ENCODE measurements around the gene EYS. TPM values are rescaled to one million over a fixed set of nuclear protein-coding genes. Genes with fewer than 3 reads are reported as not detected.

Gene EYS
- total RNA-seq, 4 donors from 2014 or later, result under 0.01 TPM; not detected in 3

GRCh38 chr6:65469650-65470049 lies 237.4 kb downstream of the EYS start:
- Histone ChIP-seq H3K4me3 (no peak overlapping the region), H3K27ac (replicated peaks in 1 of 4) (no peak overlapping the region), H3K9me3 (no peaks in the 10 kb centered on the region), H3K4me1 (no peaks in the 10 kb centered on the region), H3K36me3 (no peaks in the 10 kb centered on the region), H3K27me3 (no peaks in the 10 kb centered on the region)
- no peak for DNase-seq (ENCODE audit: extremely low spot score)
- intact Hi-C loops (cut with DNase I), result no loop called here
- no peak for TF ChIP-seq POLR2A (IDR thresholded peaks at IDR 0.05; ENCODE audit: low read depth)
- no peak for TF ChIP-seq EP300 (IDR thresholded peaks at IDR 0.05)
- no peak for TF ChIP-seq CTCF (IDR thresholded peaks at IDR 0.05)
- no peak for TF ChIP-seq POLR2AphosphoS5 (IDR thresholded peaks at IDR 0.05)

GRCh38 chr6:65468307-65468706 lies 238.7 kb downstream of the EYS start:
- no peak for DNase-seq (ENCODE audit: extremely low spot score)
- 91% methylated on average over 3 of the region's 3 CpGs for WGBS
- H3K4me3 ChIP-seq, result no peak overlapping the region
- H3K4me1 ChIP-seq, result no peaks in the 10 kb centered on the region
- intact Hi-C loops (cut with DNase I), result no loop called here
- H3K27ac ChIP-seq (replicated peaks in 1 of 4), result no peak overlapping the region
- H3K9me3 ChIP-seq, result no peaks in the 10 kb centered on the region
- no peak for TF ChIP-seq EP300 (IDR thresholded peaks at IDR 0.05)
- no peak for TF ChIP-seq POLR2AphosphoS5 (IDR thresholded peaks at IDR 0.05)
- TF ChIP-seq CTCF (IDR thresholded peaks at IDR 0.05), result no peak
- no peak for TF ChIP-seq POLR2A (IDR thresholded peaks at IDR 0.05; ENCODE audit: low read depth)
- no peaks in the 10 kb centered on the region for H3K36me3 ChIP-seq
- H3K27me3 ChIP-seq, result no peaks in the 10 kb centered on the region

- DNase-seq (ENCODE audit: extremely low spot score), result no peak
- H3K9me3 ChIP-seq, result no peaks in the 10 kb centered on the region
- H3K36me3 ChIP-seq, result no peaks in the 10 kb centered on the region
- TF ChIP-seq POLR2A (IDR thresholded peaks at IDR 0.05; ENCODE audit: low read depth) (no peak), CTCF (IDR thresholded peaks at IDR 0.05) (no peak), POLR2AphosphoS5 (IDR thresholded peaks at IDR 0.05) (no peak), EP300 (IDR thresholded peaks at IDR 0.05) (no peak)
- no peaks in the 10 kb centered on the region for H3K4me1 ChIP-seq
- H3K27ac ChIP-seq (replicated peaks in 1 of 4), result no peak overlapping the region
- no peak overlapping the region for H3K4me3 ChIP-seq
- intact Hi-C loops (cut with DNase I), result no loop called here
- 62% methylated on average over 3 of the region's 3 CpGs for WGBS
- no peaks in the 10 kb centered on the region for H3K27me3 ChIP-seq
Observed at GRCh38 chr6:65461121-65461520, 245.9 kb downstream of the EYS start.

- Histone ChIP-seq H3K36me3 (no peaks in the 10 kb centered on the region), H3K4me3 (no peak overlapping the region), H3K9me3 (no peaks in the 10 kb centered on the region), H3K27ac (replicated peaks in 1 of 4) (no peak overlapping the region), H3K27me3 (no peaks in the 10 kb centered on the region), H3K4me1 (no peaks in the 10 kb centered on the region)
- TF ChIP-seq EP300 (IDR thresholded peaks at IDR 0.05) (no peak), CTCF (IDR thresholded peaks at IDR 0.05) (no peak), POLR2AphosphoS5 (IDR thresholded peaks at IDR 0.05) (no peak), POLR2A (IDR thresholded peaks at IDR 0.05; ENCODE audit: low read depth) (no peak)
- 92% methylated on average over 1 of the region's 1 CpG for WGBS
- intact Hi-C loops (cut with DNase I), result no loop called here
- no peak for DNase-seq (ENCODE audit: extremely low spot score)
Observed at GRCh38 chr6:65452333-65452732, 254.7 kb downstream of the EYS start.

- Histone ChIP-seq H3K36me3 (no peaks in the 10 kb centered on the region), H3K27ac (replicated peaks in 1 of 4) (no peak overlapping the region), H3K27me3 (no peaks in the 10 kb centered on the region), H3K4me1 (no peaks in the 10 kb centered on the region), H3K4me3 (no peak overlapping the region), H3K9me3 (no peaks in the 10 kb centered on the region)
- no peak for DNase-seq (ENCODE audit: extremely low spot score)
- no peak for TF ChIP-seq EP300 (IDR thresholded peaks at IDR 0.05)
- TF ChIP-seq POLR2AphosphoS5 (IDR thresholded peaks at IDR 0.05), result no peak
- TF ChIP-seq CTCF (IDR thresholded peaks at IDR 0.05), result no peak
- TF ChIP-seq POLR2A (IDR thresholded peaks at IDR 0.05; ENCODE audit: low read depth), result no peak
- intact Hi-C loops (cut with DNase I), result no loop called here
- WGBS, result 79% methylated on average over 1 of the region's 1 CpG
Observed at GRCh38 chr6:65450451-65450850, 256.6 kb downstream of the EYS start.
